Measurements from ENCODE around the gene CCDC40. TPM values are rescaled to one million over a fixed set of nuclear protein-coding genes. Genes with fewer than 3 reads are reported as not detected.

Gene CCDC40
- total RNA-seq, 3 donors from 2014 or later: 0.25 to 0.98 (median 0.29) TPM

- Mint-ChIP-seq H3K27me3 (ENCODE audit: low read depth) (no peaks in the 10 kb centered on the region), H3K9me3 (no peaks in the 10 kb centered on the region), H3K4me3 (no peak overlapping the region), H3K36me3 (ENCODE audit: insufficient read depth) (peaks cover 2% of the 10 kb centered on the region), H3K4me1 (ENCODE audit: low read depth) (peaks cover 5% of the 10 kb centered on the region)
- ATAC-seq (peak; percentile 90 to 94), DNase-seq (peak; percentile 72)
These were observed 28.0 kb upstream of the CCDC40 start for GRCh38 chr17:80008383-80008840.

DNA sequence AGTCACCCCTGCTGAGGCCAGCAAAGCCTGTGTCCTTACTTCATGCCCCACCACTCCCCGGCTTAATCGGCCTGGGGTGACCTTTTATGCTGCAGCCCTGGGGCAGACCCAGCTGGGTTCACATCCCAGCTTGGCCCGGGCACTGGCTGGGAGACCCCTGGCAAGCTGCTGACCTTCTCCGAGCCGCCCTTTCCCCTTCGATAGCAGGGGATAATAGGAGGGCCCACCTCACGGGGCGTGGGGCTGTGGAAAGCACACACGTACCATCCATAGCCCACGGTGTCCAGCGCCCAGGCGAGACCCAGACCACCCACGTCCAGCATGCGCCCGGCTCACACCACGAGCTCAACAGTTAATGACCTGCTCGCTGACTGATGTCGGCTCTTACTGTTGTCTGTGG is 27.6 kb upstream of the CCDC40 start:
- peaks cover 5% of the 10 kb centered on the region for H3K4me1 Mint-ChIP-seq (ENCODE audit: low read depth)
- no peak overlapping the region for H3K4me3 Mint-ChIP-seq
- peaks cover 2% of the 10 kb centered on the region for H3K36me3 Mint-ChIP-seq (ENCODE audit: insufficient read depth)
- ATAC-seq: no peak
- no peak for DNase-seq
- H3K9me3 Mint-ChIP-seq: no peaks in the 10 kb centered on the region
- no peaks in the 10 kb centered on the region for H3K27me3 Mint-ChIP-seq (ENCODE audit: low read depth)

- no peak for ATAC-seq
These were observed 26.8 kb upstream of the CCDC40 start for GRCh38 chr17:80009391-80010282.

DNA sequence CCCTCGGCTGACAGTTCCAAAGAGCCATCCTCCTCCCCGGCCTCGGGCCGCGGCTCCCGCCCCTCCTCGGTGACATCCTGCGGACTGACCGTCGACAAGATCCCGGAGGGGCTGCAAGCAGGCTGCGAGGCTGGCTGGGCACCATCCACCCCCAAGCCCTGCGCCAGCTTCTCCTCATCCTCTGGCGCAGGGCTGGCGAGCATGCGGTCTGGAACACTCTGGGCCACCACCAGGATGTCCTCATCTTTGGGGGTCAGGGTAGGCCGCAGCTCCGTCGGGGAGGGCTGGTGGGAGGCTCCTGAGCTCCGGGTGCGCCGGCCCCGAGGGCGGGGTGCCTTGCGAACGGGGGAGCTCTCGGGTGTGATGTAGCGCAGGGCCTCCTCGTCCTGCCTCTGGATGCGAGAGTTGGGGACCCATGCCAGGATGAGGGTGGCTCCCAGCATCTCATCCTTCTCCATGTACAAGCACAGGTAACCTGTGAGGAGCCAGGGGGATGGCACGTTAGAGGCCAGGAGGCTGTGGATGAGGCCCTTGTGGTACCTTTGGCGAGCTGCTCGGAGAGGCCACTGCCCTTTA is 26.1 kb upstream of the CCDC40 start:
- H3K27me3 Mint-ChIP-seq (ENCODE audit: low read depth): no peaks in the 10 kb centered on the region
- H3K9me3 Mint-ChIP-seq: no peaks in the 10 kb centered on the region
- peaks cover 2% of the 10 kb centered on the region for H3K36me3 Mint-ChIP-seq (ENCODE audit: insufficient read depth)
- H3K4me1 Mint-ChIP-seq (ENCODE audit: low read depth): peaks cover 5% of the 10 kb centered on the region
- H3K4me3 Mint-ChIP-seq: no peak overlapping the region
- ATAC-seq: no peak
- DNase-seq: no peak

More at GRCh38 chr17:80009391-80010282, 26.8 kb upstream of the CCDC40 start:
- H3K27me3 Mint-ChIP-seq (ENCODE audit: low read depth): no peaks in the 10 kb centered on the region
- no peak overlapping the region for H3K4me3 Mint-ChIP-seq
- no peaks in the 10 kb centered on the region for H3K9me3 Mint-ChIP-seq
- no peak for DNase-seq
- peaks cover 2% of the 10 kb centered on the region for H3K36me3 Mint-ChIP-seq (ENCODE audit: insufficient read depth)
- H3K4me1 Mint-ChIP-seq (ENCODE audit: low read depth): peaks cover 5% of the 10 kb centered on the region

DNA sequence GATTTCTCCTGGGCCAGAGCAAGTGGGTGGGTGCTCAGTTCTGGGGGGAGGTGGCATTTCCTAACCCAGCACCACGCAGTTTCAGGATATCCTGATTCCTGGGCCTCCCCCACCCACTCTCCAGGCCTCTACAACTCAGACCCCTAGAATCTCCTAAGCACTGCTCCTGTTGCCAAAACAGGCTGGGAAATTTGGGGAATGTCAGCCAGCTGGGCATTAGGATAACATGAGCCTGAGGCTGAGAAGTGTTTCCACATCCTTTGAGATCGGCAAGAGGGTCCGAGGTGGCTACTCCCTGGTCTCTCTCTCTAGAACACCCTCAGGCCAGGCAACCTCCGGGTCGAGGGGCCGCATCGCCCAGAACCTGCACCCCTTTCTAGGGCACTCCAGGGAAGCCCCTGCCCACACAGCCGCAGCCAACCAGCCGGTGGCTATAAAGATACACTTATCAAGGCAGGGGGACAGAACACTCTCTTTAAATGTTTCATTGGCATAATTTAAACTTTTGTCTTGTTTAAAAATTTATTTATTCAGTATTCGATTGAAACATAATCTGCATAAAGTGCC is 24.4 kb upstream of the CCDC40 start:
- Mint-ChIP-seq H3K4me1 (ENCODE audit: low read depth) (no peaks in the 10 kb centered on the region), H3K4me3 (no peak overlapping the region), H3K27me3 (ENCODE audit: low read depth) (no peaks in the 10 kb centered on the region), H3K36me3 (ENCODE audit: insufficient read depth) (peaks cover 2% of the 10 kb centered on the region), H3K9me3 (no peaks in the 10 kb centered on the region)
- ATAC-seq (no peak), DNase-seq (no peak)

- H3K27me3 Mint-ChIP-seq (ENCODE audit: low read depth): no peaks in the 10 kb centered on the region
- ATAC-seq: no peak
- H3K4me3 Mint-ChIP-seq: no peak overlapping the region
- DNase-seq: no peak
- H3K9me3 Mint-ChIP-seq: no peaks in the 10 kb centered on the region
- peaks cover 2% of the 10 kb centered on the region for H3K36me3 Mint-ChIP-seq (ENCODE audit: insufficient read depth)
- no peaks in the 10 kb centered on the region for H3K4me1 Mint-ChIP-seq (ENCODE audit: low read depth)
These were observed 23.4 kb upstream of the CCDC40 start for GRCh38 chr17:80012765-80013741.

DNA sequence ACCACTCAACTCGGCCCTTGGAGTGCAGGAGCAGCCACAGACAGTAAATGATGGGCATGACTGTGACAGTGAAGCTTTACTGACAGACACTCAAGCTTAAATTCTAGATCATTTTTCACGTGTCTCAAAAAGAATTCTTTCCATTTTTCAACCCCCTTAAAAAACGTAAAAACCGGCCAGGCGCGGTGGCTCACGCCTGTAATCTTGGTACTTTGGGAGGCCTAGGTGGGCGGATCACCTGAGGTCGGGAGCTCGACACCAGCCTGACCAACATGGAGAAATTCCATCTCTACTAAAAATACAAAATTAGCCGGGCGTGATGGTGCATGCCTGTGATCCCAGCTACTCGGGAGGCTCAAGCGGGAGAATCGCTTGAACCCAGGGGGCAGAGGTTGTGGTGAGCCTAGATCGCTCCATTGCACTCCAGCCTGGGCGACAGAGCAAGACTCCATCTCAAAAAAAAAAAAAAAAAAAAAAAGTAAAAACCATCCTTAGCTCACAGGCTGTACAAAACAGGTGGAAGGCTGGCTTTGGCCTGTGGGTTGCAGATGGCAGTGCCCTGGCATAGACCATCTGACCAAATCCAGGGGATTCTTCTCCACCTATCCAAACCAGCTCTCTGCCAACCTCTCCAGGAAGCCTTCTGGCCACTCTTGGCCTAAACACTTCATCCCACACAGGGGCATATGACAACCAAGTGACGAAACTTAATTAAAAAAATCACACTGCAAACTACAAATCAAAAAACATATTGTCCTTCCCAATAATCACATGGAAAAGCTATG is 19.0 kb upstream of the CCDC40 start:
- no peak for DNase-seq
- Mint-ChIP-seq H3K27me3 (ENCODE audit: low read depth) (no peaks in the 10 kb centered on the region), H3K9me3 (no peaks in the 10 kb centered on the region)

GRCh38 chr17:80018917-80019651 is 17.4 kb upstream of the CCDC40 start:
- Mint-ChIP-seq H3K36me3 (ENCODE audit: insufficient read depth) (no peaks in the 10 kb centered on the region), H3K4me1 (ENCODE audit: low read depth) (no peaks in the 10 kb centered on the region), H3K9me3 (no peaks in the 10 kb centered on the region), H3K27me3 (ENCODE audit: low read depth) (no peaks in the 10 kb centered on the region), H3K4me3 (no peak overlapping the region)
- DNase-seq: no peak
- ATAC-seq: no peak

More for the DNA sequence above, 19.0 kb upstream of the CCDC40 start:
- no peak overlapping the region for H3K4me3 Mint-ChIP-seq
- H3K4me1 Mint-ChIP-seq (ENCODE audit: low read depth): no peaks in the 10 kb centered on the region
- peaks cover 2% of the 10 kb centered on the region for H3K36me3 Mint-ChIP-seq (ENCODE audit: insufficient read depth)
- no peak for ATAC-seq

DNA sequence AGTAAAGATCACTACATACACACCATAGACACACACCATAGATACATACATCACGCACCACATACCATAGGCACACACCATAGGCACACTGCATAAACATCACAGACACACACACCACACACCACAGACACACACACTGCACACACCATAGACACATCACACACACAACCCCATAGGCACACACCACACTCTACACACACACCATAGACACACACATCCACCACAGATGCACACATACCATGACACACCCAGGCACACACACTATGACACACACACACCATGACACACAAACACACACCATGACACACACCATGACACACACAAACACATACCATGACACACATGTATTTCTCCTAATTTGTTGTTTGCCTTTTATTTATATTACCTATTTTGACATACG is 14.8 kb upstream of the CCDC40 start:
- Mint-ChIP-seq H3K9me3 (no peaks in the 10 kb centered on the region), H3K36me3 (ENCODE audit: insufficient read depth) (no peaks in the 10 kb centered on the region), H3K27me3 (ENCODE audit: low read depth) (no peaks in the 10 kb centered on the region), H3K4me3 (no peak overlapping the region), H3K4me1 (ENCODE audit: low read depth) (no peaks in the 10 kb centered on the region)
- ATAC-seq (no peak), DNase-seq (no peak)

- Mint-ChIP-seq H3K36me3 (ENCODE audit: insufficient read depth) (no peaks in the 10 kb centered on the region), H3K9me3 (no peaks in the 10 kb centered on the region), H3K27me3 (ENCODE audit: low read depth) (peaks cover 2% of the 10 kb centered on the region), H3K4me1 (ENCODE audit: low read depth) (no peaks in the 10 kb centered on the region), H3K4me3 (no peak overlapping the region)
- ATAC-seq (no peak), DNase-seq (no peak)
These were observed 12.8 kb upstream of the CCDC40 start for GRCh38 chr17:80023481-80024205.

GRCh38 chr17:80024206-80024972 is 12.1 kb upstream of the CCDC40 start:
- H3K9me3 Mint-ChIP-seq: no peaks in the 10 kb centered on the region
- H3K4me3 Mint-ChIP-seq: no peak overlapping the region
- H3K4me1 Mint-ChIP-seq (ENCODE audit: low read depth): no peaks in the 10 kb centered on the region
- DNase-seq (no peak), ATAC-seq (no peak)
- no peaks in the 10 kb centered on the region for H3K36me3 Mint-ChIP-seq (ENCODE audit: insufficient read depth)
- peaks cover 2% of the 10 kb centered on the region for H3K27me3 Mint-ChIP-seq (ENCODE audit: low read depth)

DNA sequence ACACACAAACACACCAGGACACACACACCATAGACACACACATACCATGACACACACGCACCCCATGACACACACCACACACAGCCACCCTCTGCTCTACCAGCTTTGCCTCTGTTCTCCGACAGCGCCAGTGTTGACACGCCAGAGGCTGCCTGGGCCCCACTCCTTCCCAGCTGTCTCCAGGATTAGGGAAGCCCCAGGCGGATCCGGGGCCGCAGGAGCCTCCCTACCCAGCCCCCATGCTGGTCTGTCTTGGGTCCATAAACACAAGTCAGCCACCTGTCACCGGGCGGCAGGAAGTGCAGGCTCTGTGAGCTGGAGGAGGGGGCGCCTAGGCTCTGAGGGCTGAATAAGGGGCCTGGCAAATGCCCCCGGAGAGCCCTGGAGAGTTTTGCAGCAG is 11.3 kb upstream of the CCDC40 start:
- H3K36me3 Mint-ChIP-seq (ENCODE audit: insufficient read depth): no peaks in the 10 kb centered on the region
- H3K9me3 Mint-ChIP-seq: no peaks in the 10 kb centered on the region
- H3K27me3 Mint-ChIP-seq (ENCODE audit: low read depth): peaks cover 2% of the 10 kb centered on the region
- H3K4me3 Mint-ChIP-seq: no peak overlapping the region
- no peak for ATAC-seq
- H3K4me1 Mint-ChIP-seq (ENCODE audit: low read depth): no peaks in the 10 kb centered on the region
- DNase-seq: no peak

Measured in activated T-cell treated with anti-CD3 and anti-CD28 coated beads, Interleukin-2, amount 50 U/mL, for 4 hours (primary cell).